OCI-LY1 (cell line): ENCODE data around the gene TBL1Y.

Experiments used
- H2AFZ ChIP-seq: fragments of 200-600 bp; sonication (generic), shearing (Covaris generic); 2 replicates; pipeline ENCODE4 v1.6.0; 2014; ENCODE audit warnings: antibody characterized with exemption, mild to moderate bottlenecking, low read length
- H3F3A ChIP-seq: fragments of 200-600 bp; sonication (generic), shearing (Covaris generic); 2 replicates; pipeline ENCODE4 v1.6.0; 2014; ENCODE audit warnings: mild to moderate bottlenecking, antibody characterized with exemption, low read length, moderate library complexity; ENCODE audit not compliant: insufficient read depth
- H3K27ac ChIP-seq: fragments of 200-600 bp; sonication (generic); 2 replicates; pipeline ENCODE4 v1.5.1; 2014; ENCODE audit warnings: low read length, mixed run types, mild to moderate bottlenecking, low read depth; ENCODE audit not compliant: poor library complexity, severe bottlenecking
- H3K27me3 ChIP-seq: fragments of 200-600 bp; sonication (generic); 2 replicates; pipeline ENCODE4 v1.6.0; 2014; ENCODE audit warnings: antibody characterized with exemption, mild to moderate bottlenecking, low read length, moderate library complexity; ENCODE audit not compliant: insufficient read depth
- H3K36me3 ChIP-seq: fragments of 200-600 bp; sonication (generic); 2 replicates; pipeline ENCODE4 v1.6.1; 2014; ENCODE audit warnings: mild to moderate bottlenecking, antibody characterized with exemption, low read length, moderate library complexity, mixed read lengths; ENCODE audit not compliant: insufficient read depth
- H3K4me1 ChIP-seq: fragments of 200-600 bp; sonication (generic); 2 replicates; pipeline ENCODE4 v1.5.1; 2014; ENCODE audit warnings: mild to moderate bottlenecking, low read length, moderate library complexity; ENCODE audit not compliant: insufficient read depth, severe bottlenecking
- H3K4me2 ChIP-seq: fragments of 200-600 bp; sonication (generic), shearing (Covaris generic); 2 replicates; pipeline ENCODE4 v1.6.1; 2014; ENCODE audit warnings: low read length
- H3K4me3 ChIP-seq: fragments of 200-600 bp; sonication (generic); 2 replicates; pipeline ENCODE4 v1.5.1; 2014; ENCODE audit warnings: low read length, low read depth, mild to moderate bottlenecking, mixed read lengths; ENCODE audit not compliant: poor library complexity, severe bottlenecking
- H3K79me2 ChIP-seq: fragments of 200-600 bp; shearing (Covaris generic); 2 replicates; pipeline ENCODE4 v1.6.1; 2016; ENCODE audit warnings: mixed run types, low read length, mixed read lengths; ENCODE audit not compliant: insufficient read depth
- H3K9ac ChIP-seq: fragments of 200-600 bp; sonication (generic), shearing (Covaris generic); 2 replicates; pipeline ENCODE4 v1.6.1; 2014; ENCODE audit warnings: mild to moderate bottlenecking, low read length, mixed read lengths
- H3K9me2 ChIP-seq: fragments of 200-600 bp; sonication (generic), shearing (Covaris generic); 2 replicates; pipeline ENCODE4 v1.6.1; 2014; ENCODE audit warnings: low read depth, mild to moderate bottlenecking, low read length, mixed read lengths
- H3K9me3 ChIP-seq: fragments of 200-600 bp; shearing (Covaris generic); 2 replicates; pipeline ENCODE4 v1.6.1; 2014; ENCODE audit warnings: low read length, mixed read lengths
- H4K20me1 ChIP-seq: fragments of 200-600 bp; sonication (generic), shearing (Covaris generic); 2 replicates; pipeline ENCODE4 v1.6.0; 2016; ENCODE audit warnings: mild to moderate bottlenecking, low read length; ENCODE audit not compliant: insufficient read depth
- EZH2 ChIP-seq: fragments of 200-600 bp; sonication (generic), shearing (Covaris generic); IDR thresholded peaks from 2 replicates; pipeline ENCODE4 v1.8.0; 2017; ENCODE audit warnings: borderline replicate concordance, mixed run types, mild to moderate bottlenecking, antibody characterized with exemption, low read length, moderate library complexity, mixed read lengths
- TF ChIP-seq, protein P1 (sequence below): fragments of 200-600 bp; sonication (generic), shearing (Covaris generic); IDR thresholded peaks from 2 replicates; pipeline ENCODE4 v1.5.1; 2017; ENCODE audit warnings: mild to moderate bottlenecking, antibody characterized with exemption, low read length, moderate library complexity, mixed read lengths

TBL1Y gene

DNA sequence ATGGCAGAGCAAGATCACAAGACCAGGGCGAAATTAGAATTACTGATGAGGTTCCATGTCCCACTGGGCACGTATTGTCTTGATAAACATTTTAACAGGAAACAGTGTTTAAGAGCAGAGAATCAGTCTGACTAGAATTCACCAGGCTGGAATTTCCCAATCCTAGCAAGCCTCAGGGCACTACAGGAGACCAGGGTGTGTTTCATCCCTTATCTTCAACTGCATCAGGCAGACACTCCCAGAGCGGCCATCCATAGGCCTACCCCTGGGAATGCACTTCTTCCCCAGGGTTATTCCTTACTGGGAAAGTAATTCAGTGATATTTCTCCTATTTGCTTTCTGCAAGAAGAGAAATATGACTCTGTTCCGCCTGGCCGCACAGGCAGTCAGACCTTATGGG, 205.4 kb downstream of the TBL1Y start:
- H3K79me2 ChIP-seq, result no peaks in the 10 kb centered on the region
- H2AFZ ChIP-seq, result no peak overlapping the region
- TF ChIP-seq, protein P1, sequence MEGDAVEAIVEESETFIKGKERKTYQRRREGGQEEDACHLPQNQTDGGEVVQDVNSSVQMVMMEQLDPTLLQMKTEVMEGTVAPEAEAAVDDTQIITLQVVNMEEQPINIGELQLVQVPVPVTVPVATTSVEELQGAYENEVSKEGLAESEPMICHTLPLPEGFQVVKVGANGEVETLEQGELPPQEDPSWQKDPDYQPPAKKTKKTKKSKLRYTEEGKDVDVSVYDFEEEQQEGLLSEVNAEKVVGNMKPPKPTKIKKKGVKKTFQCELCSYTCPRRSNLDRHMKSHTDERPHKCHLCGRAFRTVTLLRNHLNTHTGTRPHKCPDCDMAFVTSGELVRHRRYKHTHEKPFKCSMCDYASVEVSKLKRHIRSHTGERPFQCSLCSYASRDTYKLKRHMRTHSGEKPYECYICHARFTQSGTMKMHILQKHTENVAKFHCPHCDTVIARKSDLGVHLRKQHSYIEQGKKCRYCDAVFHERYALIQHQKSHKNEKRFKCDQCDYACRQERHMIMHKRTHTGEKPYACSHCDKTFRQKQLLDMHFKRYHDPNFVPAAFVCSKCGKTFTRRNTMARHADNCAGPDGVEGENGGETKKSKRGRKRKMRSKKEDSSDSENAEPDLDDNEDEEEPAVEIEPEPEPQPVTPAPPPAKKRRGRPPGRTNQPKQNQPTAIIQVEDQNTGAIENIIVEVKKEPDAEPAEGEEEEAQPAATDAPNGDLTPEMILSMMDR, result no peak
- no peak for TF ChIP-seq EZH2
- no peak overlapping the region for H3K4me3 ChIP-seq
- peaks cover 5% of the 10 kb centered on the region for H3K4me1 ChIP-seq
- H4K20me1 ChIP-seq, result no peaks in the 10 kb centered on the region
- no peak overlapping the region for H3K27ac ChIP-seq
- no peaks in the 10 kb centered on the region for H3K27me3 ChIP-seq
- H3K4me2 ChIP-seq, result no peak overlapping the region
- no peaks in the 10 kb centered on the region for H3K36me3 ChIP-seq
- H3K9ac ChIP-seq, result no peak overlapping the region
- H3K9me3 ChIP-seq, result no peaks in the 10 kb centered on the region
- no peaks in the 10 kb centered on the region for H3K9me2 ChIP-seq
- no peaks in the 10 kb centered on the region for H3F3A ChIP-seq

DNA sequence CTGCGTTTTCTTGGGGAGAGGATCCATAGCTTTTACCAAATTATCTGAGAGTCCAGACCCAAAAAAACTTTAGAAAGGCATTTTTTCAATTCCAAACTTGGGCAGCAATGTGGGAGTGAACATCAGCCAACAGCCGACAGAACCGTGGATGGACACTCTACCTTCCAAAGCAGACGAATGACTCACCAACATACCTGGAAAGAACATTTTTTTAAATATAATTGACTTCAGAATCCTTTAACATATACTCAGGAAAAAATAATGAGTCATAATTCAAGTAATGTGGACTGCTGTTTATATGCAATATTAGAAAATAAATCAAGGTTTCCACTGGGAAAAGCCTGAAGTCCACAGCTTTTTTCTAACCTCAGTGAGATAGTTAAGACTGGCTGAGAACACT, 211.7 kb downstream of the TBL1Y start:
- no peaks in the 10 kb centered on the region for H3F3A ChIP-seq
- TF ChIP-seq EZH2, result no peak
- TF ChIP-seq, protein P1, result no peak
- H3K27ac ChIP-seq, result no peak overlapping the region
- H2AFZ ChIP-seq, result no peak overlapping the region
- no peak overlapping the region for H3K4me3 ChIP-seq
- H3K9ac ChIP-seq, result no peak overlapping the region
- no peak overlapping the region for H3K4me2 ChIP-seq
- no peaks in the 10 kb centered on the region for H3K36me3 ChIP-seq
- no peaks in the 10 kb centered on the region for H3K79me2 ChIP-seq
- peaks cover 5% of the 10 kb centered on the region for H3K4me1 ChIP-seq
- no peaks in the 10 kb centered on the region for H4K20me1 ChIP-seq
- no peaks in the 10 kb centered on the region for H3K27me3 ChIP-seq
- no peaks in the 10 kb centered on the region for H3K9me2 ChIP-seq
- no peaks in the 10 kb centered on the region for H3K9me3 ChIP-seq

DNA sequence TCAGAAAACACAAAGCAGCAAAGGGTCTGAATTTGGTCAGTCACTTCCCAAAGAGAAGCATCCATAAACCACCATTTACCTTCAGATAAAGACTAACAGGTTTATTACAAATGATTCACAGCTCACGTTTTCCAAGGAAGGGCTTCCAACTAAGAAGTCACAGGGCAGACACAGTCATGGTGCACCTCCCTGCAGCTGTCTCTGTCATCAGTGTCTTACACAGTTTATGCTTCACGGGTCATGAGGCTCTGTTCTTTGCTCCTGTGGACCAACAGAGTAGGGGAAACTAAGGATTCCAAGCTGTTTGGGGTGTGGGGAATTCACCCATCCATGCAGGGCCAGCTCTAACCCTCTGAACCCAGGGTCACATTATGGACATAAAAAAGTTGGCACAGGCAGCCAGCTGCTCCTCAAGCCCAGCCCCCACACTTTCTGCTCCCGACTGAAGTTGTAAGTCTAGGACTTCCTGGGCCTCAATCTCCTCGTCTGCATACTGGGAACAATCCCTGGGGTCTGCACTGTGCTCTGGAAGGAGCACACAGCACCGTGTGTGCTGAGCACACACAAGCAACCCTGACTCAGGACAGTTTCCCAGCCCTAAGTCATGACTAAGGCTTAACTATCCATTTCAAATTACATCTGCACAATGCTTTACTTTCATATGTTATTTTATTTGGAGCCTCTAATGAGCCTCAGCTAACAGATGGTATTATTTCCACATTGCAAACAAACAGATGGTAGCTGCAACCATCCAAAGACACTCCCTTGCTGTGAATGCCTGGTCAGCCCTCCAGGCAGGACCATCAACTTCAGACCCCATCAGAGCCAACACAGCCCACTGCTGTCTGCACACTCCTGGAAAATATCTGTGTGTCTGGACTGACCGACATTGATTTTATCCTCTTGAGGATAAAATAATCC, 214.9 kb downstream of the TBL1Y start:
- Histone ChIP-seq H3K4me1 (no peaks in the 10 kb centered on the region), H3K9ac (no peak overlapping the region), H3K79me2 (no peaks in the 10 kb centered on the region), H3F3A (no peaks in the 10 kb centered on the region), H3K9me3 (no peaks in the 10 kb centered on the region), H2AFZ (no peak overlapping the region), H4K20me1 (no peaks in the 10 kb centered on the region), H3K4me2 (no peak overlapping the region), H3K27ac (no peak overlapping the region), H3K36me3 (no peaks in the 10 kb centered on the region), H3K27me3 (no peaks in the 10 kb centered on the region), H3K4me3 (no peak overlapping the region), H3K9me2 (no peaks in the 10 kb centered on the region)
- no peak for TF ChIP-seq EZH2
- TF ChIP-seq, protein P1, result no peak
